HepG2 (cell line): ENCODE results near the gene EPHB6. TPM values are rescaled to one million over a fixed set of nuclear protein-coding genes. Genes with fewer than 3 reads are reported as not detected.

Experiments used
- ATAC-seq: fragments of 200-7000 bp; cut with Tn5 transposase; 3 replicates; pipeline ENCODE4 v1.9.1; 2020; ENCODE audit warnings: mild to moderate bottlenecking, moderate library complexity
- BruUV-seq: library from RNA; stranded (reverse); fragments of 400-500 nt; replicated peaks from 2 replicates; lab custom pipeline; 2021; lab: Mats Ljungman, UMichigan
- CTCF ChIA-PET: fragments of 300-600 bp; formaldehyde crosslinking; extraction: SDS; loops from one replicate; lab custom pipeline; 2021; ENCODE audit warnings: low total read pairs, inconsistent platforms, low intra/inter-chr PET ratio; lab: Yijun Ruan, JAX
- POLR2A ChIA-PET: fragments of 350-600 bp; sonication (Branson Sonifier 250); formaldehyde crosslinking; loops from one replicate; lab custom pipeline; 2020; ENCODE audit warnings: antibody characterized with exemption, inconsistent platforms; lab: Yijun Ruan, JAX
- DNase-seq: peaks from one replicate; pipeline ENCODE4 v3.0.0-alpha.2; 2015; ENCODE audit warnings: low spot score
- FAIRE-seq: peaks from 3 replicates; lab custom pipeline; 2011; peaks lifted over from hg19 to GRCh38; lab: Jason Lieb, UNC
- H2AFZ ChIP-seq: one replicate; pipeline ENCODE4 v1.6.1; 2011; ENCODE audit warnings: low read length, inconsistent platforms
- H3K27ac ChIP-seq: fragments of 300-600 bp; 3 replicates; pipeline ENCODE4 v1.8.0; 2011; ENCODE audit warnings: mixed run types, mild to moderate bottlenecking, mixed read lengths, low read length, inconsistent platforms; ENCODE audit not compliant: insufficient read depth; ENCODE audit errors: extremely low read length
- H3K27me3 ChIP-seq, 2 experiments: fragments of 200-600 bp in 1 of 2; 2 replicates in 1 of 2; 3 replicates in 1 of 2; pipeline versions ENCODE4 v1.6.0 to v1.8.0; 2011; ENCODE audit warnings: low read length in 2 of 2, mild to moderate bottlenecking in 2 of 2, moderate library complexity in 2 of 2, inconsistent platforms in 1 of 2; ENCODE audit not compliant: insufficient read depth in 2 of 2, control insufficient read depth in 1 of 2
- H3K36me3 ChIP-seq, 2 experiments: fragments of 200-600 bp in 1 of 2; replicated peaks in 1 of 2; 2 replicates in 1 of 2; 3 replicates in 1 of 2; pipeline versions ENCODE4 v1.5.1 to v1.8.0; 2011; ENCODE audit warnings: low read length in 2 of 2, inconsistent platforms in 1 of 2; ENCODE audit not compliant: insufficient read depth in 2 of 2, control insufficient read depth in 1 of 2
- H3K4me1 ChIP-seq: 2 replicates; pipeline ENCODE4 v1.5.1; 2012; ENCODE audit warnings: low read length, inconsistent platforms; ENCODE audit not compliant: insufficient read depth
- H3K4me2 ChIP-seq: 2 replicates; pipeline ENCODE4 v1.6.0; 2011; ENCODE audit warnings: low read depth, low read length, inconsistent platforms
- H3K4me3 ChIP-seq, 3 experiments: fragments of 200-600 bp in 1 of 3; sonication (generic), shearing (Covaris generic) in 1 of 3; replicated peaks in 1 of 3; 2 replicates each; pipeline ENCODE4 v1.5.1; 2011 to 2016; ENCODE audit warnings: low read length in 3 of 3, inconsistent platforms in 2 of 3, low read depth in 2 of 3, mild to moderate bottlenecking in 2 of 3, control low read depth in 1 of 3, mixed read lengths in 1 of 3; ENCODE audit not compliant: insufficient read depth in 1 of 3
- H3K79me2 ChIP-seq: one replicate; pipeline ENCODE4 v1.6.1; 2011; ENCODE audit warnings: low read length, inconsistent platforms; ENCODE audit not compliant: insufficient read depth
- H3K9ac ChIP-seq: 2 replicates; pipeline ENCODE4 v1.6.0; 2011; ENCODE audit warnings: mild to moderate bottlenecking, low read depth, low read length, inconsistent platforms; ENCODE audit not compliant: insufficient read depth
- H3K9me3 ChIP-seq: 2 replicates; pipeline ENCODE4 v1.5.1; 2012; ENCODE audit warnings: mild to moderate bottlenecking, low read length
- H4K20me1 ChIP-seq: 2 replicates; pipeline ENCODE4 v1.6.0; 2011; ENCODE audit warnings: inconsistent platforms, mild to moderate bottlenecking, low read length, moderate library complexity; ENCODE audit not compliant: insufficient read depth
- ATF3 ChIP-seq: sonication (generic); formaldehyde crosslinking; IDR thresholded peaks from 2 replicates; pipeline ENCODE4 v1.4.0; 2020; ENCODE audit warnings: missing genetic modification reagents
- CEBPG ChIP-seq: IDR thresholded peaks from 2 replicates; pipeline ENCODE4 v1.6.1; 2016
- DRAP1 ChIP-seq: IDR thresholded peaks from 2 replicates; pipeline ENCODE4 v1.6.1; 2016; ENCODE audit warnings: missing genetic modification reagents, missing compliant biosample characterization
- HES4 ChIP-seq: sonication (generic); formaldehyde crosslinking; IDR thresholded peaks from 2 replicates; pipeline ENCODE4 v1.9.0; 2021; ENCODE audit warnings: mild to moderate bottlenecking, missing genetic modification reagents, borderline replicate concordance
- NCOA2 ChIP-seq: sonication (generic); formaldehyde crosslinking; IDR thresholded peaks from 2 replicates; pipeline ENCODE4 v1.8.0; 2022; ENCODE audit warnings: inconsistent platforms
- PRDM4 ChIP-seq: sonication (generic); formaldehyde crosslinking; IDR thresholded peaks from 2 replicates; pipeline ENCODE4 v1.9.0; 2021; ENCODE audit warnings: missing genetic modification reagents, borderline replicate concordance
- RAD51 ChIP-seq: fragments of 450-650 bp; IDR thresholded peaks from 2 replicates; pipeline ENCODE4 v1.6.1; 2016; ENCODE audit warnings: borderline replicate concordance
- SMARCC2 ChIP-seq: fragments of 450-650 bp; IDR thresholded peaks from 2 replicates; pipeline ENCODE4 v1.6.1; 2017; ENCODE audit warnings: antibody characterized with exemption, mild to moderate bottlenecking
- SOX5 ChIP-seq: IDR thresholded peaks from 2 replicates; pipeline ENCODE4 v1.6.1; 2016; ENCODE audit warnings: borderline replicate concordance
- TFE3 ChIP-seq: IDR thresholded peaks from 2 replicates; pipeline ENCODE4 v1.6.1; 2016
- THAP8 ChIP-seq: sonication (generic); formaldehyde crosslinking; IDR thresholded peaks from 2 replicates; pipeline ENCODE4 v1.5.1; 2020; ENCODE audit warnings: missing genetic modification reagents, mild to moderate bottlenecking, borderline replicate concordance
- ZNF3 ChIP-seq: IDR thresholded peaks from 2 replicates; pipeline ENCODE4 v1.7.0; 2017; ENCODE audit warnings: inconsistent platforms
- in situ Hi-C: cut with HindIII; loops from 2 replicates; pipeline ENCODE4 v1.10.0; 2017; ENCODE audit warnings: low pct_unique_long_range_greater_than_20kb; ENCODE audit not compliant: extremely low pct_ligation_motif_present
- intact Hi-C: fragments of 100-400 bp; cut with micrococcal nuclease; formaldehyde crosslinking; loops from one replicate; pipeline ENCODE4 v1.10.0; 2022; ENCODE audit not compliant: unreplicated experiment
- polyA plus RNA-seq, 8 experiments: library from polyadenylated mRNA; depleted of rRNA in 3 of 8; stranded (reverse) in 7 of 8; unstranded in 1 of 8; fragments of >200 nt; fragmentation: Illumina TruSeq in 4 of 8; extraction: Trizol in 4 of 8; gene quantifications; 2 replicates each; pipeline versions ENCODE4 v1.2.1 to v1.2.3, GENCODE V29; 2011 to 2016; ENCODE audit warnings: low read depth in 4 of 8, missing spikeins in 1 of 8, mixed read lengths in 1 of 8; ENCODE audit not compliant: insufficient read depth in 1 of 8
- total RNA-seq, 5 experiments: library from RNA; depleted of rRNA; stranded (reverse); fragments of >200 nt; fragmentation: Illumina TruSeq; extraction: Trizol; gene quantifications; 2 replicates each; pipeline ENCODE4 v1.2.3, GENCODE V29; 2016; ENCODE audit warnings: low read depth in 1 of 5

The EPHB6 gene
- total and polyA plus RNA-seq, 2 of the 13 experiments (the other 11 are each of a cell fraction or from before 2014, with no cell fraction given): not detected

- H3K27me3 ChIP-seq: peaks cover 0 to 24% of the 10 kb centered on the region in 2 experiments; a peak in 2 of 5 replicates
- intact Hi-C loops: no loop called here
- in situ Hi-C loops: no loop called here
These were observed 3.0 kb upstream of the EPHB6 start for GRCh38 chr7:142851919-142852318.

More at GRCh38 chr7:142851919-142852318, 3.0 kb upstream of the EPHB6 start:
- FAIRE-seq: no peak
- Histone ChIP-seq H4K20me1 (no peaks in the 10 kb centered on the region), H3K4me1 (no peaks in the 10 kb centered on the region), H3K4me2 (no peak overlapping the region), H3K36me3 (no peaks in the 10 kb centered on the region), H3K4me3 (no peak overlapping the region)
- TF ChIP-seq RAD51: no peak
- no peak for TF ChIP-seq CEBPG (CRISPR knock-in tag)
- TF ChIP-seq THAP8 (CRISPR knock-in tag): no peak
- TF ChIP-seq PRDM4 (CRISPR knock-in tag): no peak
- TF ChIP-seq HES4: no peak
- TF ChIP-seq TFE3 (CRISPR knock-in tag): no peak
- no peak for TF ChIP-seq NCOA2 (CRISPR knock-in tag)
- no peak for TF ChIP-seq ATF3
- no peak for TF ChIP-seq ZNF3 (CRISPR knock-in tag)
- TF ChIP-seq DRAP1: no peak
- TF ChIP-seq SOX5: no peak
- no peak for TF ChIP-seq SMARCC2
- TF ChIP-seq, all 625 proteins: peak for 0
- ATAC-seq (no peak), DNase-seq (no peak)
- no TSS peak for BruUV-seq
- H3K79me2 ChIP-seq: no peaks in the 10 kb centered on the region
- H3K9me3 ChIP-seq: no peaks in the 10 kb centered on the region
- CTCF ChIA-PET: no interaction called here
- no peak overlapping the region for H3K27ac ChIP-seq
- POLR2A ChIA-PET: no interaction called here
- no peak overlapping the region for H2AFZ ChIP-seq
- no peak overlapping the region for H3K9ac ChIP-seq
